Keratinocyte (primary cell): ENCODE data around the gene CDHR4. TPM values are rescaled to one million over a fixed set of nuclear protein-coding genes. Genes with fewer than 3 reads are reported as not detected.

Experiments used
- DNase-seq: peaks from one replicate; pipeline ENCODE4 v3.0.0-alpha.2; 2011; ENCODE audit warnings: low read depth, missing footprints, low spot score
- FAIRE-seq: peaks from 2 replicates; lab custom pipeline; 2011; peaks lifted over from hg19 to GRCh38; lab: Jason Lieb, UNC
- H2AFZ ChIP-seq: 2 replicates; pipeline ENCODE4 v1.6.0; 2012; ENCODE audit warnings: low read length, control low read depth, inconsistent platforms; ENCODE audit not compliant: control insufficient read depth
- H3K27ac ChIP-seq: 2 replicates; pipeline ENCODE4 v1.5.1; 2011; ENCODE audit warnings: low read length; ENCODE audit not compliant: control insufficient read depth, insufficient read depth
- H3K27me3 ChIP-seq: 3 replicates; pipeline ENCODE4 v1.6.0; 2011; ENCODE audit warnings: low read length; ENCODE audit not compliant: control insufficient read depth, insufficient read depth; ENCODE audit errors: extremely low read depth
- H3K36me3 ChIP-seq, 2 experiments: 2 replicates in 1 of 2; 3 replicates in 1 of 2; pipeline ENCODE4 v1.5.1; 2011; ENCODE audit warnings: low read length in 2 of 2, mild to moderate bottlenecking in 1 of 2; ENCODE audit not compliant: control insufficient read depth in 2 of 2, insufficient read depth in 2 of 2; ENCODE audit errors: extremely low read depth in 1 of 2
- H3K4me1 ChIP-seq: 3 replicates; pipeline ENCODE4 v1.5.1; 2011; ENCODE audit warnings: low read length; ENCODE audit not compliant: control insufficient read depth, insufficient read depth; ENCODE audit errors: extremely low read depth
- H3K4me2 ChIP-seq: 3 replicates; pipeline ENCODE4 v1.6.0; 2011; ENCODE audit warnings: low read depth, low read length; ENCODE audit not compliant: control insufficient read depth, insufficient read depth; ENCODE audit errors: extremely low read depth
- H3K4me3 ChIP-seq, 3 experiments: fragments of 200-600 bp in 1 of 3; sonication (generic) in 1 of 3; 2 replicates in 2 of 3; 3 replicates in 1 of 3; pipeline ENCODE4 v1.5.1; 2011 to 2016; ENCODE audit warnings: low read length in 3 of 3, mild to moderate bottlenecking in 3 of 3, control low read depth in 2 of 3, inconsistent platforms in 1 of 3, low read depth in 1 of 3, mixed read lengths in 1 of 3, mixed run types in 1 of 3, moderate library complexity in 1 of 3; ENCODE audit not compliant: control insufficient read depth in 2 of 3, insufficient read depth in 2 of 3; ENCODE audit errors: extremely low read depth in 1 of 3
- H3K79me2 ChIP-seq: 2 replicates; pipeline ENCODE4 v1.6.0; 2012; ENCODE audit warnings: low read length; ENCODE audit not compliant: control insufficient read depth, insufficient read depth
- H3K9ac ChIP-seq: 3 replicates; pipeline ENCODE4 v1.6.0; 2011; ENCODE audit warnings: low read length; ENCODE audit not compliant: control insufficient read depth, insufficient read depth; ENCODE audit errors: extremely low read depth
- H3K9me1 ChIP-seq: 3 replicates; pipeline ENCODE4 v1.6.0; 2011; ENCODE audit warnings: low read length; ENCODE audit not compliant: control insufficient read depth, insufficient read depth; ENCODE audit errors: extremely low read depth
- H3K9me3 ChIP-seq: 2 replicates; pipeline ENCODE4 v1.5.1; 2012; ENCODE audit warnings: low read depth, low read length; ENCODE audit not compliant: control insufficient read depth
- H4K20me1 ChIP-seq: 3 replicates; pipeline ENCODE4 v1.6.0; 2011; ENCODE audit warnings: low read length; ENCODE audit not compliant: control insufficient read depth, insufficient read depth; ENCODE audit errors: extremely low read depth
- EZH2 ChIP-seq: IDR thresholded peaks from one replicate; pipeline ENCODE4 v1.6.1; 2012; ENCODE audit warnings: inconsistent platforms, mild to moderate bottlenecking, low read length, moderate library complexity
- dilution Hi-C: fragments of 300-500 bp; cut with MboI; formaldehyde crosslinking; loops from one replicate; pipeline ENCODE4 v1.7.0; 2020; ENCODE audit warnings: low sequenced_read_pairs; ENCODE audit not compliant: extremely low pct_ligation_motif_present
- polyA minus RNA-seq, 3 experiments: library from RNA; depleted of rRNA, polyadenylated mRNA; stranded (reverse); fragments of >200 nt; gene quantifications; 1 replicate in 1 of 3; 2 replicates in 1 of 3; 3 replicates in 1 of 3; pipeline ENCODE4 v1.2.3, GENCODE V29; 2011
- polyA plus RNA-seq, 5 experiments: library from polyadenylated mRNA; depleted of rRNA in 3 of 5; stranded (reverse) in 3 of 5; stranded (forward) in 1 of 5; unstranded in 1 of 5; fragments of >200 nt; gene quantifications; 1 replicate in 1 of 5; 2 replicates in 3 of 5; 3 replicates in 1 of 5; pipeline versions ENCODE4 v1.2.1 to v1.2.3, GENCODE V29; 2011 to 2012; ENCODE audit warnings: missing spikeins in 2 of 5, low read depth in 1 of 5, low replicate concordance in 1 of 5
- TF ChIP-seq, protein P1 (sequence below), 3 experiments: IDR thresholded peaks in 1 of 3; conservative IDR thresholded peaks in 1 of 3; optimal IDR thresholded peaks in 1 of 3; 2 replicates in 2 of 3; 3 replicates in 1 of 3; pipeline versions ENCODE3 to v1.5.1; 2011; ENCODE audit warnings: low read length in 3 of 3, mild to moderate bottlenecking in 3 of 3, moderate library complexity in 2 of 3, control low read depth in 1 of 3, inconsistent platforms in 1 of 3; ENCODE audit not compliant: insufficient read depth in 2 of 3; ENCODE audit errors: extremely low read depth in 1 of 3

CDHR4 gene, protein sequence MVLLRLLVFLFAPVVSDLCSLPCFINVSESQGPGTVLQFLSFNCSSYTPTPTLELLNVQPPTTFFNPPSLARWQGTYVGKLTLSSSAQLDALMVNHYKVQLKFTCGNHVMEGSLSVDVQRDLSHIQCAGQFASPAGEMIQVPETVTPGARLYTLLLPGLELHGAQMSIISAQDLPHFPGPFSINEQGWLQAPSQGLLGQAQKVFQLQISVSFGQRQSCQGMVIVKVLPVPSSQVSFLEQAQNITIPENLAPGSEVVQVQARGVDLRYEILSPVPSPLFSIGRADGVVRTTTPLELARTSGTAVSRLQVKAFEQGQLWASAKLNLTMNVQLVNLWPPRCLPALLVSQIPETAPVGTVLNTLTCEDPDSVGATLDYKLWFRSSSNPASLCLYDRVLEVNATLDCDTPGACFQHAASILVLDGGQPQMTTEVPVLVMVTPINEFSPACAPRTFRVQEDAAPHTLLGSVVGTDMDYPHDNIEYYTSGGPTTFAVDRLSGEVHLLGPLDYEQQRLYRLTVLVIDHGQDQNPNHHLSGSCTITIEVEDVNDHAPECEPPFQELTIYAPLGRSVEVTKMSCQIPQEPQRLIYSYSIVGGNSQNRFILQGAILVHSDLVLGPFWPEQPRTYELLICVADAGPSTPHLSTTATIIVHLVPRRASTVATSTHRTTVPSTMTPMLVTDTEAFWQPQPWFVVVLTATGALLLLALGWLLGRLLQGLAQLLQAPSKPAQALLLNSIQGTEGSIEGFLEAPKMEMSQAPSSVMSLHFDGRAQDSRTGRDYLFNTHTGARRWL
- polyA plus RNA-seq (0.19 TPM in 1 of 3 replicates, not detected in the others), polyA minus RNA-seq (not detected in 3 replicates)
- polyA plus RNA-seq (2011; ENCODE audit: low read depth) = 0.26 TPM
- polyA plus RNA-seq (2011; cell fraction: cytosol; rRNA removed) = not detected in 2 replicates
- 0.08 and 0.11 TPM in 2 replicates for polyA plus RNA-seq (2011; cell fraction: nucleus; rRNA removed)
- not detected in 2 replicates for polyA plus RNA-seq (2012; ENCODE audit: low replicate concordance)
- polyA minus RNA-seq (2011; cell fraction: cytosol; rRNA and poly(A)+ RNA removed) = not detected
- polyA minus RNA-seq (2011; cell fraction: nucleus; rRNA and poly(A)+ RNA removed) = not detected in 2 replicates

DNA sequence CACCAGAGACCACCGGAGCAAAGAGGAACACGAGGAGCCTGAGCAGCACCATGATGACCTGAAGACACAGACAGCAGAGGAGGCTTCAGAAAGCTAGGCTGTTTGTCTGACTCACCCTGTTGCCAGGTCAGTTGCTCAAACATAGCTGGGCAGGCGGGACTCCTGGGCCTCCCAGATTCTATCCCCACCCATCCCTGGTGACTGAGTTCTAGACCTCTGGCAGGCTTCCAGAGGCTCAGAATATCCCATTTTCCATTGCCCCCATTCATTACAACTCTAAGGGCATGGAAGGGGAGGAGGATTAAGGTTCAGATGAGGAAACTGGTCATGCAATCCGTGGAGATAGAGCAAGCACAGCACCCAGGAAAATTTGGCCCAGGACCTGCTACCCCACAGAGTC is at the start of gene CDHR4:
CDHR4 (minus strand) TSS at position 113 of the 400 bp plus-strand sequence; CDS start at position 52, 61 bp downstream.
- Histone ChIP-seq H3K9ac (no peak within 1 kb of the TSS), H3K4me1 (peaks cover 19% of the 10 kb centered on the region), H3K79me2 (peaks cover 9% of the 10 kb centered on the region), H3K9me1 (no peaks in the 10 kb centered on the region), H3K4me3 (no peak within 1 kb of the TSS), H2AFZ (no peak within 1 kb of the TSS), H3K36me3 (peaks cover 0 to 5% of the 10 kb centered on the region in 2 experiments), H3K9me3 (no peaks in the 10 kb centered on the region), H4K20me1 (peaks cover 4% of the 10 kb centered on the region), H3K27ac (no peak within 1 kb of the TSS), H3K27me3 (no peaks in the 10 kb centered on the region), H3K4me2 (no peak within 1 kb of the TSS)
- DNase-seq (no peak), FAIRE-seq (peak; percentile 41)
- TF ChIP-seq, protein P1, sequence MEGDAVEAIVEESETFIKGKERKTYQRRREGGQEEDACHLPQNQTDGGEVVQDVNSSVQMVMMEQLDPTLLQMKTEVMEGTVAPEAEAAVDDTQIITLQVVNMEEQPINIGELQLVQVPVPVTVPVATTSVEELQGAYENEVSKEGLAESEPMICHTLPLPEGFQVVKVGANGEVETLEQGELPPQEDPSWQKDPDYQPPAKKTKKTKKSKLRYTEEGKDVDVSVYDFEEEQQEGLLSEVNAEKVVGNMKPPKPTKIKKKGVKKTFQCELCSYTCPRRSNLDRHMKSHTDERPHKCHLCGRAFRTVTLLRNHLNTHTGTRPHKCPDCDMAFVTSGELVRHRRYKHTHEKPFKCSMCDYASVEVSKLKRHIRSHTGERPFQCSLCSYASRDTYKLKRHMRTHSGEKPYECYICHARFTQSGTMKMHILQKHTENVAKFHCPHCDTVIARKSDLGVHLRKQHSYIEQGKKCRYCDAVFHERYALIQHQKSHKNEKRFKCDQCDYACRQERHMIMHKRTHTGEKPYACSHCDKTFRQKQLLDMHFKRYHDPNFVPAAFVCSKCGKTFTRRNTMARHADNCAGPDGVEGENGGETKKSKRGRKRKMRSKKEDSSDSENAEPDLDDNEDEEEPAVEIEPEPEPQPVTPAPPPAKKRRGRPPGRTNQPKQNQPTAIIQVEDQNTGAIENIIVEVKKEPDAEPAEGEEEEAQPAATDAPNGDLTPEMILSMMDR (optimal IDR thresholded peaks at IDR 0.05 in 1 of 3, IDR thresholded peaks at IDR 0.05 in 1 of 3, conservative IDR thresholded peaks at IDR 0.05 in 1 of 3; ENCODE audit: extremely low read depth in 1 of 3, insufficient read depth in 2 of 3, low read length in 3 of 3) = no peak
- TF ChIP-seq EZH2 = no peak
- dilution Hi-C loops = no loop called here

DNA sequence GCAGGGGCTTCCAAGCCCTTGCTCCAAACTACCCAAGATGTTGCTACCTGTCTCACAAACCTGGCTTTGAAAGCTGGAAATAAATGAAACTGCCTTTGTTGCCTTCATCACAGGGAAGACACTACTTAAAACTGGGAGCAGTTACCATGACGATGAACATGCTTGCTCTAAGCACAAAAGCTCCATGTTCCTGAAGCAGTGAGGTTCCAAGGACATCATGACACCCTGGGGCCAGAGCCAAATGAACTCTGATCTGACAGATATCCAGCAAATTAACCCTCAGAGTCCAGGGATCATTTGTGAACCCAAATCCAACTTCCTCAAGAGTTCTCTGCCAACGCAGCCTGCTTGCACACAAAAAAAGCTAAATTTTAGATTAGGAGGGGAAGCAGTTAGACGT is 46.0 kb upstream of the CDHR4 start:
- TF ChIP-seq EZH2 = no peak
- TF ChIP-seq, protein P1 (optimal IDR thresholded peaks at IDR 0.05 in 1 of 3, IDR thresholded peaks at IDR 0.05 in 1 of 3, conservative IDR thresholded peaks at IDR 0.05 in 1 of 3; ENCODE audit: extremely low read depth in 1 of 3, insufficient read depth in 2 of 3, low read length in 3 of 3) = no peak
- peaks cover 0 to 8% of the 10 kb centered on the region in 2 experiments for H3K36me3 ChIP-seq
- H3K4me3 ChIP-seq = no peak overlapping the region
- no peak for FAIRE-seq
- no peaks in the 10 kb centered on the region for H3K79me2 ChIP-seq
- H3K4me2 ChIP-seq = no peak overlapping the region
- no peak overlapping the region for H2AFZ ChIP-seq
- H3K27ac ChIP-seq = no peak overlapping the region
- no peaks in the 10 kb centered on the region for H3K4me1 ChIP-seq
- no peaks in the 10 kb centered on the region for H4K20me1 ChIP-seq
- no peaks in the 10 kb centered on the region for H3K9me3 ChIP-seq
- DNase-seq = no peak
- H3K27me3 ChIP-seq = no peaks in the 10 kb centered on the region
- no peak overlapping the region for H3K9ac ChIP-seq
- no peaks in the 10 kb centered on the region for H3K9me1 ChIP-seq
- dilution Hi-C loops = no loop called here
